GM21360 (cell line): Measurements from ENCODE around the gene PSD4.

ENCODE experiments used
- ATAC-seq: cut with Tn5 transposase; IDR thresholded peaks from one replicate; pipeline ENCODE4 v1.9.1; 2021; ENCODE audit warnings: mild to moderate bottlenecking, moderate library complexity; ENCODE audit not compliant: unreplicated experiment

Gene PSD4

GRCh38 chr2:113203217-113203530 is 29.4 kb downstream of the PSD4 start:
- ATAC-seq, result no peak

- ATAC-seq, result peak; percentile 69
These were observed 30.2 kb downstream of the PSD4 start for GRCh38 chr2:113203901-113204519.

GRCh38 chr2:113206251-113206650 is 32.5 kb downstream of the PSD4 start:
- ATAC-seq, result no peak

- ATAC-seq, result no peak
These were observed 33.2 kb downstream of the PSD4 start for GRCh38 chr2:113207021-113207420.

- ATAC-seq, result no peak
These were observed 34.6 kb downstream of the PSD4 start for GRCh38 chr2:113208396-113208795.

GRCh38 chr2:113209011-113209645 is 35.4 kb downstream of the PSD4 start:
- no peak for ATAC-seq

- ATAC-seq, result no peak
These were observed 35.9 kb downstream of the PSD4 start for GRCh38 chr2:113209646-113210171.

GRCh38 chr2:113211226-113212105 is 37.7 kb downstream of the PSD4 start:
- no peak for ATAC-seq

- no peak for ATAC-seq
These were observed 38.7 kb downstream of the PSD4 start for GRCh38 chr2:113212245-113213060.

- no peak for ATAC-seq
These were observed 39.5 kb downstream of the PSD4 start for GRCh38 chr2:113213061-113213930.

GRCh38 chr2:113214141-113214540 is 40.4 kb downstream of the PSD4 start:
- ATAC-seq, result no peak

GRCh38 chr2:113215056-113215455 is 41.3 kb downstream of the PSD4 start:
- ATAC-seq, result no peak

GRCh38 chr2:113216321-113216720 is 42.5 kb downstream of the PSD4 start:
- no peak for ATAC-seq

GRCh38 chr2:113216891-113217454 is 43.2 kb downstream of the PSD4 start:
- ATAC-seq, result no peak

GRCh38 chr2:113217455-113218282 is 43.9 kb downstream of the PSD4 start:
- ATAC-seq, result no peak

GRCh38 chr2:113218283-113219091 is 44.7 kb downstream of the PSD4 start:
- no peak for ATAC-seq

GRCh38 chr2:113219092-113219441 is 45.3 kb downstream of the PSD4 start:
- no peak for ATAC-seq

- ATAC-seq, result no peak
These were observed 45.7 kb downstream of the PSD4 start for GRCh38 chr2:113219525-113219888.
